HG03565 (cell line): ENCODE measurements around the gene ELN.
"Not testable (repeated sequence)": the region's sequence is repeated elsewhere in the genome, so short reads cannot be mapped to it uniquely, and the experiment has no call there.

Experiments
- ATAC-seq: cut with Tn5 transposase; IDR thresholded peaks from one replicate; pipeline ENCODE4 v1.9.1; 2021; ENCODE audit warnings: mild to moderate bottlenecking, moderate library complexity; ENCODE audit not compliant: unreplicated experiment

Gene ELN

DNA sequence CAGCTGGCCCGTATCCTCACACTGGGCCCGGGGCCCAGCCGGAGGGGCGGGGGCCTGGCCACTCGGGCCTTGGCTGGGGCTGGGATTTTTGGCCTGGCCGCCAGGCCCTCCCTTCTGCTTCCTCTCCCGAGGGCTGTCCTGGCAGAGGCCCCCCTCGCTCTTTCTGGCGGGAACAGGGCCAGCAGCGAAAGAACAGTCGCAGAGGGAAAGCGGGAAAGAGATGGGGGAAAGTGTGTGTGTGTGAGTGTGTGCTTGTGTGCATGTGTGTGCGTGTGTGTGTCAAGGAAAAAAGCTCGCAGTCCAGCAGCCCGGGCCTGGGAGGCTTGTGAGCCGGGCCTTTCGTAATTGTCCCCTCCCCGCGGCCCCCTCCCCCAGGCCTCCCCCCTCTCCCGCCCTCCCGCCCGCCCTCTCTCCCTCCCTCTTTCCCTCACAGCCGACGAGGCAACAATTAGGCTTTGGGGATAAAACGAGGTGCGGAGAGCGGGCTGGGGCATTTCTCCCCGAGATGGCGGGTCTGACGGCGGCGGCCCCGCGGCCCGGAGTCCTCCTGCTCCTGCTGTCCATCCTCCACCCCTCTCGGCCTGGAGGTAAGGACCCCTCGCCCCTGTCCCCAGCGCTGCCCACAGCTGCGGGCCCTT lies at the start of gene ELN:
Gene ELN (plus strand): TSS at position 491 of the 638 bp plus-strand sequence. CDS start 15 bp downstream, at position 506.
- ATAC-seq, result no peak

DNA sequence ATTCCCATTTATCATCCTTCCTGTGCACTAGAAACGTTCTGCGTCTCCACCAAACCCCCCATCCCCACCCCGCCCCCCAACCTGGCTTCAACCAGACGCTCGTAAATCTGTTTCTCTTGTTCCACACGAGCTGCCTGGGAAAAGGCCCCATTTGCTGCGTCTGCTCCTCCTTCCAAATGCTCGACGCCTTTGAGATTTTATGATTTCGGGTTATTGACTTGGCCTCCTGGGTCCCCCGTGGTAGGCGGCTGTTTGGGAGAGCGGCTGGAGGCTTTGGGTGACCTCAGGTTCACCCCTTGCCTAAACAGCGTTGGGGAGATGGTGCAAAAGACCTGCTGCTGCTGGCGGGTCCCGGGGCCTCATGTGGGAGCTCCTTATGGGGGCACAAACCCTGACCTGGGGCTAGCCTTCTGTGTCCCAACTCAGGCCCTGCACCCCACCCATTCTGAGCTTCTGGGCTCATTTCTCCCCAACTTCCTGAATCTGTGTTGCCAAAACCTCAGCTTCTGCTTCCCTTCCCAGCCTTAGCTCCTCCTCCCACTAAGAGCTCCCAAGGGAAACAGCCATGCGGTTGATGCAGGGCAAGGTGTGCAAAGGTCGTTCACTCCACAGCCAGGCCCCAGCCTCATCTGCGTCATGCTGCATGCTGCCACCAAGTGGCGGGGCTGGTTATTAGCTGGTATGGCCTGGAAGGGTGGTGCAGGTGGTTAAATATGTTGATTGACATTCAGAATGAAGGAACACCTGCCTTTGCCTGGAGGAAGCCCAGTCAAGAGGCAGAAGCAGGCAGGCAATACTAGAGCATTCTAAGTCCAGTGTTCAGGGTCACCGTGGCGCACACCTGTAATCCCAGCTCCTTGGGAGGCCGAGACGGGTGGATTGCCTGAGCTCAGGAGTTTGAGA lies 49.1 kb upstream of the ELN start:
- no peak for ATAC-seq

GRCh38 chr7:73979656-73980055 lies 48.3 kb upstream of the ELN start:
- not testable (repeated sequence) for ATAC-seq

DNA sequence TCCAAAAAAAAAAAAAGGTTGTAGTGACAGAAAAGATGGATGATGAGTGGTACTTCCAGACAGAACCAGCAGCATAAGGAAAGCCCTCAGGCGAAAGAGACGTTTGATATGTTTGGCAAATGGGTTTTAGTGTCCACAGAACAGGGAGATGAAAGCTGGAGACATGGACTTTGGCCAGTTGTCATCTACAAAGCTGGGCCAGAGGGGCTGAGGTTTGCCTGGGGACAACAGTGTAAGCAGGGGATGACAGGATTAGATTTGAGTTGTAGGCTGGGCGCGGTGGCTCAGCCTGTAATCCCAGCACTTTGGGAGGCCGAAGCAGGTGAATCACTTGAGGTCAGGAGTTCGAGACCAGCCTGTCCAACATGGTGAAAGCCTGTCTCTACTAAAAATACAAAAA lies 47.8 kb upstream of the ELN start:
- no peak for ATAC-seq

- ATAC-seq, result no peak
These were observed 46.0 kb upstream of the ELN start for GRCh38 chr7:73981933-73982332.

DNA sequence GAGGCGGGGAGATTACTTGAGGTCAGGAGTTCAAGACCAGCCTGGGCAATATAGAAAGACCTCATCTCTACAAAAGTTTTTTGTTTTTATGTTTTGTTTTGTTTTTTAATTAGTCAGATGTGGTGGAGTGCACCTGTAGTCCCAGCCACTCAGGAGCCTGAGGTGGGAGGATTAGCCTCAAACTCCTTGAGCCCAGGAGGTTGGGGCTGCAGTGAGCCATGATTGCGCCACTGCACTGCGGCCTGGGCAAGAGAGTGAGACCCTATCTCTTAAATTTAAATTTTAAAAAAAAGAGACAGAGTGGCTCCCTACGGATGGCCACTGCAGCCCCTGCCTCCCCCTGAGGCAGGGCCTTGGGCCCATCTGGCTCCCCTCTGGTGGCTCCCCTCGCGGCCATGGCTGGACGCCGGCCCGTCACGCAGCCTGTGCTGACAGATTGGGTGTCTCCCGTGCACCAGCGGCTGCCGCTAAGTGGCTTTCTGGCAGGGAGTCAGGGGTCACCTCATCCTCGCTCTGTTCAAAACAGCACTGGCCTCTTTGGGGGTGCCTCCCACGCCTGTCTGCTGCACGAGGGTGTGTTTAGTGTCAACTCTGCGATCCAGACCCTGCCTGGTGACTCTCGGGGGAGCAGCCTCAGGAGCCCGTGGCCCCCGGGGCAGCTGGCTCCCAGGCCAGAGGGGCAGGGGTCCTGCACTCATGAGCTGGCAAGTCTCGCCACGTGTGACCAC lies 44.4 kb upstream of the ELN start:
- ATAC-seq, result no peak

DNA sequence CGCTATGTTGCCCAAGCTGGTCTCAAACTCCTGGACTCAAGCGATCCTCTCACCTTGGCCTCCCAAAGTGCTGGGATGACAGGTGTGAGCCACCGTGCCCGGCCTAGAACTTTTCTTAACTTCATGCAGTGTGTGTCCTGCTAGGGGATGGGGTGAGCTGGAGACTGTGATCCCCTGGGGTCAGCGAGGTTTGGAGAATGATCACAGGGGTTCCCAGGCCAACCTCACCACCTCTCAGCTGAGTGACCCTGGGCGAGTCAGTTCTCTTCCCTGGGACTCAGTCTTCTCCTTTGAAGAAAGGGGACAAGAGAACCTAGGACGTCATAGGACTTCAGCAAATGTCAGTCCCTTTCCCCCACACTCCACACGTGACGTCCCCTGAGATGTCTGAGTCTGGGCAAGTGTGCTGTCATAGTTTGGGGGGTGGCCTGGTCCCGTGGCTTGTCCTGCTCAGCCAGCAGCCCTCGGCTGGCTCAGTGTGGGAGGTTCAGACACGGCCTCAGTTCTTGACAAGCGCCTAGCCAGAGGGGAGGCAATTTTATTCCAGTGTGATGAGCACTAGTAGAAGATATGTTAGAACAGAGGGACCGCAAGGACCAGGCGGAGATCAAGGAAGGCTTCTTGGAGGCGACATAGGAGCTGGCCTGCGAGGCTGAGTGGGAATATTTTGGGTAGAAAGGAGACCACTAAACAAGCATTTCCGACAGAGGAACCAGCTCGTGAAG lies 43.3 kb upstream of the ELN start:
- no peak for ATAC-seq

DNA sequence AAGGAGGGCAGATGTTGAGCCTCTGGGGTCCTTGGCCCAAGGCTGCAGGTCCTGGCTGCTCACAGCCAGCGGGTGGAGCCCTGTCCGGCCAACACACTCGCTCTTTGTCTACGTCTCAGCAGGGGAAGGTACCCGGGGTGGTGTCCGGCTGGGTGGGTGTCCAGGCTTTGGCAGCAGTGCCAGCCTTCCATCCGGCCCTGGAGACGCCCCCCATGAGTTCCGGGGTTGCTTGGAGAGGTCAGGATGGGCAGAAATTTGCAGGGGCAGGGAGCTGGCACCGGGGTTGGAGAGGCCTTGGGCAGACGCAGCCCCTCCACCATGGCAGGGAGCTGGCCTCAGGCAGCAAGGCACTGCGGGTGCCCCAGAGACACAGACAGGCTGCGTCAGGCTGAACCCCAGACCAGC lies 42.2 kb upstream of the ELN start:
- no peak for ATAC-seq

DNA sequence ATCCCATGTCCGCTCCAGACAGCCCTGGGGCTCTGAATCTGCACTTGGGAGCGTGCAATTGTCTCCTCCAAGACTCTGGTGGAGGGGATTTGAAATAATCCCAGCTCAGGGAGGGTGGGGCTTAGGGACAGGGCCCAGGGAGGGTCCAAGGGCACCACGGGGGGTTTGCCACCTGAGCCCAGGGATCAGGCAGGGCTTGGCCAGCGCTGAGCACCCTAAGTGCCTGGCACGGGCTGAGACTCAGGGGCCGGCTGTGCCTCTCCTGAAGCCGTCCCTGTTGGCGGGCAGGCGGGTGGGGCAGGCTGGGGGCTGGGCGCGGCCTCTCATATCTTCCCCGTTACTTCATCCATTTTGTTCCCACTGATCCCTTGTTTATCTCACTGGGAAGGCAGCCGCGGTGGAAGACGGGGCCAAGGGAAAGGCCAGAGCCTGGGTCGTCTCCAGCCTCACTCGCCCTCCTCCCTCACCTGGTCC lies 41.8 kb upstream of the ELN start:
- no peak for ATAC-seq

DNA sequence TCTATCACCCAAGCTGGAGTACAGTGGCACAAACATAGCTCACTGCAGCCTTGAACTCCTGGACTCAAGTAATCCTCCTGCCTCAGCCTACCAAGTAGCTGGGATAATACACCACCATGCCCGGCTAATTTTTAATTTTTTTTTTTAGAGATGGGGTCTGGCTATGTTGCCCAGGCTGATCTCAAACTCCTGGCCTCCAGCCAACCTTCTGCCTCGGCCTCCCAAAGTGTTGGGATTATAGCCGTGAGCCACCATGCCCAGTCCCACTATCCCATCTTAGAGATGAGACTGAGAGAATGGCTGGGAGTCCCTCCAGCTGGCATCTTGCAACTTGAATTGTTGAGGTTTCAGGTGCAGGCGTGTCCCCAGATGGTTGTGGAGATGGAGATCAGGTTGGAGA lies 40.7 kb upstream of the ELN start:
- no peak for ATAC-seq

- ATAC-seq, result no peak
These were observed 39.8 kb upstream of the ELN start for GRCh38 chr7:73988197-73988596.

DNA sequence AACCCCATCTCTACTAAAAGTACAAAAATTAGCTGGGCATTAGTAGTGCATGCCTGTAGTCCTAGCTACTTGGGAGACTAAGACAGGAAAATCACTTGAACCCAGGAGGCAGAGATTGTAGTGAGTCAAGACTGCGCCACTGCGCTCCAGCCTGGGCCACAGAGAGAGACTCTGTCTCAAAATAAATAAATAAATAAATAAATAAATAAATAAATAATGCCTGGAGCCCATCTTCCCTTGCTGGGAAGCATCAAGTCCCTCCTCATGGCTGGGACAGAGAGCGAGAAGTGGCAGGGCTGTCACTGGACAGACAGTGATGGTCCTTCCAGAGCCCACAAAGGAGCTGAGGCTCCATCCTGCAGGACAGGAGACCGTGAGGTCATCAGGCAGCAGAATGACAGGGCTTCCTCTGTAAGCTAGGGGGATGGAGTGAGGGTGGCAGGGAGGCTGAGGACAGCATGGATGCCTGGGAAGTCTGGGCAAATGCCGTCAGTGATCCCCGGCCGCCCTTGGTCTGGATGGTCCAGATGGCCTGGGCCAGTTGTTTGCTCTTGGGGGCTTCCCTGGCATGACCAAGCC lies 36.4 kb upstream of the ELN start:
- no peak for ATAC-seq

- ATAC-seq, result no peak
These were observed 35.8 kb upstream of the ELN start for GRCh38 chr7:73992101-73992562.

- no peak for ATAC-seq
These were observed 34.0 kb upstream of the ELN start for GRCh38 chr7:73994023-73994422.

DNA sequence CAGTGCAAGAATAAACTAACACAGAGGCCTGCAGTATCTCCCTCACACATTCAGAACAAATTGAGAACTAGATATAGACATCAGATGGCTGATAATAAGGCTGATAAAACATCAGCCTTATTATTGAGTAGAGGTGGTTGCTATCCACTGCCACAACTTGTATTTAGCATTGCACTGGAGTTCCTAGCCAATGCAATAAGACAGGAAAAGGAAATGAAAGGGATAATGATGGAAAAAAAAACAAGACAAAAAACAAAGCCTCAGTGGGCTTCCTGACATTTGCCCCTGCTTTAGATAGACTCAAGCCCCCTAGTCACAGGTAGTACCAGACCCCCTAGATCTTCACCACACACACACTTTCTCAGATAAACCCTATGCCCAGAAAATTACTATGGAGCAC lies 33.2 kb upstream of the ELN start:
- no peak for ATAC-seq

GRCh38 chr7:73995330-73995729 lies 32.6 kb upstream of the ELN start:
- ATAC-seq, result no peak

GRCh38 chr7:73995821-73996511 lies 32.0 kb upstream of the ELN start:
- no peak for ATAC-seq

DNA sequence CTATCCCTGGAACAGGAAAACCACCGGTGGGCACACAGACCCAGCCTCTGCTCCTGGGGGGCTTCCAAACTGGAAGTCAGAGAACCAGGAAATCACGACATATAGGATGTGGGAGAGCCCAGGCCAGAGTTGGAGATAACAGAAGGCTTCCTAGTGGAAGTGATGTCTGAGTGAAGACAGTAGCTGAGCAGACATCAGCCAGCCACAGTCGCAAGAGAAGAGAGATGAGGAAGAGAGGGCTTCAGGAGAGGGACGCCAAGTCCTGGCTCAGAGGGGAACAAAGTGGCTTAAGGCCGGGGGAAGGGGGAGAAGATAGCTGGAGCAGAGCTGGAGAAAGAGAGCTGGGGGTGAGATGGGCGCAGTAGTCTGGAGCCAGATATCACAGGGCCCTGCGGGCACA lies 30.9 kb upstream of the ELN start:
- ATAC-seq, result no peak

GRCh38 chr7:73999664-74000435 lies 28.1 kb upstream of the ELN start:
- no peak for ATAC-seq
